Uterus (tissue), 2 donors: ENCODE measurements around the gene CCDC78.

Source experiments
- CTCF ChIP-seq, 4 experiments: fragments of 200-600 bp in 2 of 4; fragments of 450-650 bp in 2 of 4; sonication (generic) in 2 of 4; IDR thresholded peaks; one replicate each; pipeline ENCODE4 v1.5.1; 2016 to 2019; ENCODE audit warnings: antibody characterized with exemption in 4 of 4, mild to moderate bottlenecking in 2 of 4, moderate library complexity in 1 of 4
- POLR2A ChIP-seq, 2 donors: fragments of 450-650 bp; IDR thresholded peaks; one replicate each; pipeline ENCODE4 v1.6.1; 2016; ENCODE audit warnings: antibody characterized with exemption in 2 of 2, mild to moderate bottlenecking in 1 of 2, moderate library complexity in 1 of 2

DNA sequence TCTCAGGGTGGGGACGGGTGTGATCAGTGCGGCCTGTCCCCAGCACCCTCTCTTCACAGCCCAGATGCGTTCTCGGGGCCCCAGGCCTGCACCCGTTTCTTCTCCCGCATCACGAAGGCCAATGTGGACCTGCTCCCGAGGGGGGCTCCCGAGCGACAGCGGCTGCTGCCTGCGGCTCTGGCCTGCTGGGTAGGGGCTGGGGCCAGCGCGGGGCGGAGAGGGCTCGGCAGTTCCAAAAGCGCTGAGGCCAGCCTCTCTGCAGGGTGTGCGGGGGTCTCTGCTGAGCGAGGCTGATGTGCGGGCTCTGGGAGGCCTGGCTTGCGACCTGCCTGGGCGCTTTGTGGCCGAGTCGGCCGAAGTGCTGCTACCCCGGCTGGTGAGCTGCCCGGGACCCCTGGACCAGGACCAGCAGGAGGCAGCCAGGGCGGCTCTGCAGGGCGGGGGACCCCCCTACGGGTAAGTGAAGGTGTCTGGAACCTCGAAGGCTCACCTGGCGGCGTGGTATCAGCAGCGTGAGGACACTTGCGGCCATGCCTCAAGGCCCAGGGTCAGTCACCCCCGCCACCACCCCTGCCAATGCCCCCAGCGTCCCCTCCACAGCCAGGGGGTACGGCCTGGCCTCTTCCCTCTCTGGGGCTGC is 38.7 kb upstream of the CCDC78 start:
- TF ChIP-seq POLR2A (IDR thresholded peaks at IDR 0.05): no peak
- TF ChIP-seq CTCF (IDR thresholded peaks at IDR 0.05): no peak
